H1 (cell line): ENCODE measurements around the gene ABCG1. TPM values are rescaled to one million over a fixed set of nuclear protein-coding genes. Genes with fewer than 3 reads are reported as not detected.

ENCODE experiments used
- CHD2 ChIP-seq: IDR thresholded peaks from 2 replicates; pipeline ENCODE4 v1.6.1; 2012; ENCODE audit warnings: low read length, improper control_type of control experiment
- CHD7 ChIP-seq: fragments of 300-600 bp; sonication (generic); IDR thresholded peaks from 2 replicates; pipeline ENCODE4 v1.7.1; 2012; ENCODE audit warnings: low read length, moderate library complexity, mild to moderate bottlenecking, inconsistent platforms; ENCODE audit not compliant: insufficient replicate concordance
- CTCF ChIP-seq, 3 experiments: IDR thresholded peaks; 1 replicate in 2 of 3; 2 replicates in 1 of 3; pipeline versions ENCODE4 v1.5.1 to v1.6.1; 2011; ENCODE audit warnings: low read length in 3 of 3, mild to moderate bottlenecking in 3 of 3, inconsistent platforms in 2 of 3, low read depth in 1 of 3, moderate library complexity in 1 of 3; ENCODE audit not compliant: insufficient read depth in 1 of 3; ENCODE audit errors: control extremely low read depth in 1 of 3
- FOSL1 ChIP-seq: IDR thresholded peaks from 2 replicates; pipeline ENCODE4 v1.6.1; 2011; ENCODE audit warnings: mild to moderate bottlenecking, low read depth, low read length, moderate library complexity; ENCODE audit not compliant: insufficient read depth
- SIN3A ChIP-seq, 2 experiments: IDR thresholded peaks in 1 of 2; conservative IDR thresholded peaks in 1 of 2; 2 replicates each; pipeline ENCODE4 v1.6.1; 2011 to 2012; ENCODE audit warnings: low read length in 2 of 2, improper control_type of control experiment in 1 of 2, low read depth in 1 of 2, mild to moderate bottlenecking in 1 of 2
- SRF ChIP-seq: IDR thresholded peaks from 2 replicates; pipeline ENCODE4 v1.6.1; 2011; ENCODE audit warnings: mild to moderate bottlenecking, low read depth, low read length, moderate library complexity
- polyA plus RNA-seq, 7 experiments: library from polyadenylated mRNA; depleted of rRNA in 3 of 7; stranded (reverse) in 5 of 7; unstranded in 2 of 7; fragments of >200 nt in 5 of 7; fragments of 200-250 nt in 2 of 7; gene quantifications; 1 replicate in 5 of 7; 2 replicates in 1 of 7; 4 replicates in 1 of 7; pipeline versions ENCODE4 v1.2.1 to v1.2.3, GENCODE V29; 2011 to 2013; ENCODE audit warnings: missing spikeins in 2 of 7, mixed read lengths in 2 of 7
- total RNA-seq: library from RNA; stranded (reverse); fragmentation: NEBNext Ultra II Directional; extraction: Animal tissue kit (Norgen Biotek cat#: 25700); gene quantifications from 2 replicates; pipeline ENCODE4 v1.2.1, GENCODE V29; 2021

Gene ABCG1
- total and polyA plus RNA-seq, 2 of the 8 experiments (the other 6 are each of a cell fraction or from before 2014, with no cell fraction given) = 2.1 to 4.0 TPM

- TF ChIP-seq CHD7 (no peak), CTCF (IDR thresholded peaks at IDR 0.05; ENCODE audit: control extremely low read depth in 1 of 3, insufficient read depth in 1 of 3, low read depth in 1 of 3, low read length in 3 of 3) (no peak), FOSL1 (no peak), SRF (no peak), SIN3A (conservative IDR thresholded peaks at IDR 0.05 in 1 of 2, IDR thresholded peaks at IDR 0.05 in 1 of 2; ENCODE audit: low read depth in 1 of 2, low read length in 2 of 2) (no peak), CHD2 (no peak)
Measured at GRCh38 chr21:42338729-42339715, 120.1 kb downstream of the ABCG1 start (continued).
